ENCODE results near the gene LHX4. TPM values are rescaled to one million over a fixed set of nuclear protein-coding genes. Genes with fewer than 3 reads are reported as not detected.

The LHX4 gene
- total and polyA plus RNA-seq, 9 of the 15 experiments (the other 6 are each of a cell fraction or from before 2014, with no cell fraction given): 0.01 to 0.11 (median 0.07) TPM; not detected in 5

- POLR2A ChIA-PET: interaction anchor here (0.6 to 5.1 kb wide), 6 partner anchors 10 to 672 kb away, joined by 3 to 17 read pairs (median 8); no protein-coding TSS in a partner anchor
- Histone ChIP-seq H2AFZ (ENCODE audit: low read depth, low read length) (no peak overlapping the region; the same call in 1 of the 2 replicates), H3K4me1 (replicated peaks in 1 of 2; ENCODE audit: control insufficient read depth in 2 of 2, insufficient read depth in 2 of 2, low read length in 2 of 2) (peaks cover 16% of the 10 kb centered on the region in 2 experiments), H3K27me3 (ENCODE audit: control insufficient read depth in 2 of 2, insufficient read depth in 2 of 2, low read length in 2 of 2) (no peaks in the 10 kb centered on the region), H3K36me3 (ENCODE audit: control insufficient read depth, insufficient read depth, low read length) (peaks cover 18% of the 10 kb centered on the region; the same call in 2 of the 3 replicates), H3K9me1 (ENCODE audit: control insufficient read depth, insufficient read depth, low read length) (peaks cover 11% of the 10 kb centered on the region), H3K9me3 (replicated peaks; ENCODE audit: control insufficient read depth, insufficient read depth, low read depth, low read length) (no peaks in the 10 kb centered on the region), H3K4me3 (no peak overlapping the region), H4K20me1 (replicated peaks; ENCODE audit: control insufficient read depth, insufficient read depth, low read length) (no peaks in the 10 kb centered on the region), H3K79me2 (ENCODE audit: control insufficient read depth, insufficient read depth, low read length) (no peaks in the 10 kb centered on the region), H3K9ac (ENCODE audit: insufficient read depth in 1 of 2, low read depth in 2 of 2, low read length in 2 of 2) (peak overlapping the region in 1 of 2 experiments; percentile 63; a peak in 2 of 4 replicates), H3K4me2 (ENCODE audit: insufficient read depth, low read length) (no peak overlapping the region), H3K27ac (ENCODE audit: extremely low read depth, low read depth, low read length) (no peak overlapping the region)
- intact Hi-C loops (cut with micrococcal nuclease): no loop called here
- peak; percentile 87 for FAIRE-seq
- CTCF ChIA-PET (ENCODE audit: low intra/inter-chr PET ratio): no interaction called here
- WGBS (ENCODE audit: insufficient coverage, low coverage, missing lambda C conversion rate): 39% methylated on average over 22 of the region's 23 CpGs
- in situ Hi-C loops (cut with MboI): loop anchor here (25.0 kb wide), 1 partner anchor 891 kb away; no protein-coding TSS in a partner anchor
- BruUV-seq (replicated peaks): no TSS peak
- ATAC-seq: peak; percentile 79
- peak; percentile 53 to 80 (median 66) for DNase-seq (ENCODE audit: extremely low read depth in 1 of 4, low spot score in 3 of 4)
- TF ChIP-seq ETS1 (conservative IDR thresholded peaks at IDR 0.05; ENCODE audit: control insufficient read depth, low read depth, low read length): no peak; the same call in 1 of the 2 replicates
- no peak for TF ChIP-seq ZNF696 (CRISPR knock-in tag; conservative IDR thresholded peaks at IDR 0.05)
- no peak for TF ChIP-seq FOXP4 (CRISPR knock-in tag; IDR thresholded peaks at IDR 0.05; ENCODE audit: borderline replicate concordance)
- no peak for TF ChIP-seq NUFIP1 (IDR thresholded peaks at IDR 0.05; ENCODE audit: partially characterized antibody)
- no peak for TF ChIP-seq ESRRA (IDR thresholded peaks at IDR 0.05; ENCODE audit: borderline replicate concordance, low read depth)
- 0 out of 2 replicates have a peak, but pooled peaks have one; percentile 13 for TF ChIP-seq CBFB (CRISPR knock-in tag; IDR thresholded peaks at IDR 0.05)
- TF ChIP-seq NFE2 (IDR thresholded peaks at IDR 0.05; ENCODE audit: low read depth): no peak
- TF ChIP-seq, protein P1, sequence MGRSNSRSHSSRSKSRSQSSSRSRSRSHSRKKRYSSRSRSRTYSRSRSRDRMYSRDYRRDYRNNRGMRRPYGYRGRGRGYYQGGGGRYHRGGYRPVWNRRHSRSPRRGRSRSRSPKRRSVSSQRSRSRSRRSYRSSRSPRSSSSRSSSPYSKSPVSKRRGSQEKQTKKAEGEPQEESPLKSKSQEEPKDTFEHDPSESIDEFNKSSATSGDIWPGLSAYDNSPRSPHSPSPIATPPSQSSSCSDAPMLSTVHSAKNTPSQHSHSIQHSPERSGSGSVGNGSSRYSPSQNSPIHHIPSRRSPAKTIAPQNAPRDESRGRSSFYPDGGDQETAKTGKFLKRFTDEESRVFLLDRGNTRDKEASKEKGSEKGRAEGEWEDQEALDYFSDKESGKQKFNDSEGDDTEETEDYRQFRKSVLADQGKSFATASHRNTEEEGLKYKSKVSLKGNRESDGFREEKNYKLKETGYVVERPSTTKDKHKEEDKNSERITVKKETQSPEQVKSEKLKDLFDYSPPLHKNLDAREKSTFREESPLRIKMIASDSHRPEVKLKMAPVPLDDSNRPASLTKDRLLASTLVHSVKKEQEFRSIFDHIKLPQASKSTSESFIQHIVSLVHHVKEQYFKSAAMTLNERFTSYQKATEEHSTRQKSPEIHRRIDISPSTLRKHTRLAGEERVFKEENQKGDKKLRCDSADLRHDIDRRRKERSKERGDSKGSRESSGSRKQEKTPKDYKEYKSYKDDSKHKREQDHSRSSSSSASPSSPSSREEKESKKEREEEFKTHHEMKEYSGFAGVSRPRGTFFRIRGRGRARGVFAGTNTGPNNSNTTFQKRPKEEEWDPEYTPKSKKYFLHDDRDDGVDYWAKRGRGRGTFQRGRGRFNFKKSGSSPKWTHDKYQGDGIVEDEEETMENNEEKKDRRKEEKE (IDR thresholded peaks at IDR 0.05; ENCODE audit: borderline replicate concordance in 1 of 2, control insufficient read depth in 1 of 2, low read depth in 2 of 2, low read length in 1 of 2): 0 out of 4 replicates have a peak, but pooled peaks of 1 of the 2 experiments have one; percentile 32
- TF ChIP-seq PHF20 (IDR thresholded peaks at IDR 0.05; ENCODE audit: partially characterized antibody): no peak
- no peak for TF ChIP-seq YBX1 (IDR thresholded peaks at IDR 0.05)
- TF ChIP-seq, protein P2, sequence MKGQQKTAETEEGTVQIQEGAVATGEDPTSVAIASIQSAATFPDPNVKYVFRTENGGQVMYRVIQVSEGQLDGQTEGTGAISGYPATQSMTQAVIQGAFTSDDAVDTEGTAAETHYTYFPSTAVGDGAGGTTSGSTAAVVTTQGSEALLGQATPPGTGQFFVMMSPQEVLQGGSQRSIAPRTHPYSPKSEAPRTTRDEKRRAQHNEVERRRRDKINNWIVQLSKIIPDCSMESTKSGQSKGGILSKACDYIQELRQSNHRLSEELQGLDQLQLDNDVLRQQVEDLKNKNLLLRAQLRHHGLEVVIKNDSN (CRISPR knock-in tag; IDR thresholded peaks at IDR 0.05): peak; percentile 74
- TF ChIP-seq PYGO2 (tag; IDR thresholded peaks at IDR 0.05): no peak
Observed at GRCh38 chr1:180271272-180272255, 41.5 kb downstream of the LHX4 start.

Measured in K562 (cell line).